GM23248 (cell line): ENCODE measurements around the gene LRCOL1. TPM values are rescaled to one million over a fixed set of nuclear protein-coding genes. Genes with fewer than 3 reads are reported as not detected.

Experiments used
- DNase-seq: peaks from one replicate; pipeline ENCODE4 v3.0.0-alpha.2; 2015
- H2AFZ ChIP-seq: fragments of 200-600 bp; sonication (generic); 2 replicates; pipeline ENCODE4 v1.6.1; 2016; ENCODE audit warnings: antibody characterized with exemption
- H3F3A ChIP-seq: fragments of 200-600 bp; sonication (generic); 2 replicates; pipeline ENCODE4 v1.6.1; 2016; ENCODE audit warnings: mild to moderate bottlenecking, antibody characterized with exemption, mixed run types; ENCODE audit not compliant: insufficient read depth
- H3K27ac ChIP-seq: fragments of 200-600 bp; sonication (generic); 2 replicates; pipeline ENCODE4 v1.5.1; 2016; ENCODE audit warnings: mild to moderate bottlenecking
- H3K27me3 ChIP-seq: fragments of 200-600 bp; sonication (generic); replicated peaks from 2 replicates; pipeline ENCODE4 v1.6.1; 2016; ENCODE audit warnings: mild to moderate bottlenecking; ENCODE audit not compliant: insufficient read depth
- H3K36me3 ChIP-seq: fragments of 200-600 bp; sonication (generic); 2 replicates; pipeline ENCODE4 v1.6.1; 2016; ENCODE audit warnings: low read depth, mild to moderate bottlenecking
- H3K4me1 ChIP-seq: fragments of 200-600 bp; sonication (generic); 2 replicates; pipeline ENCODE4 v1.6.1; 2016; ENCODE audit warnings: mild to moderate bottlenecking; ENCODE audit not compliant: insufficient read depth
- H3K4me2 ChIP-seq: fragments of 200-600 bp; sonication (generic); one replicate; pipeline ENCODE4 v1.6.1; 2016; ENCODE audit warnings: mild to moderate bottlenecking; ENCODE audit not compliant: unreplicated experiment
- H3K4me3 ChIP-seq: fragments of 200-600 bp; sonication (generic); 2 replicates; pipeline ENCODE4 v1.5.1; 2016; ENCODE audit warnings: mild to moderate bottlenecking
- H3K79me2 ChIP-seq: fragments of 200-600 bp; sonication (generic); 2 replicates; pipeline ENCODE4 v1.6.1; 2016; ENCODE audit warnings: mild to moderate bottlenecking; ENCODE audit not compliant: insufficient read depth
- H3K9ac ChIP-seq: fragments of 200-600 bp; sonication (generic); 2 replicates; pipeline ENCODE4 v1.6.1; 2016; ENCODE audit warnings: mild to moderate bottlenecking
- H3K9me2 ChIP-seq: fragments of 200-600 bp; sonication (generic); 2 replicates; pipeline ENCODE4 v1.6.1; 2016; ENCODE audit warnings: mixed run types, mild to moderate bottlenecking, moderate library complexity; ENCODE audit not compliant: insufficient read depth
- H3K9me3 ChIP-seq: fragments of 200-600 bp; sonication (generic); one replicate; pipeline ENCODE4 v1.6.1; 2017; ENCODE audit warnings: low read depth
- H4K20me1 ChIP-seq: fragments of 200-600 bp; sonication (generic); 2 replicates; pipeline ENCODE4 v1.6.0; 2016; ENCODE audit not compliant: insufficient read depth
- EZH2 ChIP-seq: fragments of 200-600 bp; sonication (generic); IDR thresholded peaks from 2 replicates; pipeline ENCODE4 v1.6.1; 2018; ENCODE audit warnings: antibody characterized with exemption, mild to moderate bottlenecking; ENCODE audit not compliant: insufficient read depth, poor library complexity, severe bottlenecking
- EZH2phosphoT487 ChIP-seq: fragments of 200-600 bp; sonication (generic); IDR thresholded peaks from 2 replicates; pipeline ENCODE4 v1.6.1; 2018; ENCODE audit warnings: antibody characterized with exemption, moderate library complexity, mild to moderate bottlenecking, low read depth; ENCODE audit not compliant: insufficient read depth
- WGBS, 2 experiments: methylation state at CpG; one replicate each; pipeline ENCODE4 v1.1.6; 2015 to 2017; ENCODE audit warnings: low lambda C conversion rate in 2 of 2, low coverage in 1 of 2; ENCODE audit errors: missing lambda C conversion rate in 2 of 2; 5-methylcytosine and 5-hydroxymethylcytosine counted together
- in situ Hi-C: fragments of 300-500 bp; cut with MboI; formaldehyde crosslinking; loops from 2 replicates; pipeline ENCODE4 v1.15.0; 2020
- polyA plus RNA-seq: library from polyadenylated mRNA; unstranded; fragments of >200 nt; fragmentation: Nextera tagmentation; extraction: Ambion mirVana; gene quantifications from 2 replicates; pipeline ENCODE4 v1.2.1, GENCODE V29; 2016
- total RNA-seq: library from RNA; depleted of rRNA; stranded (reverse); fragments of >200 nt; shearing (Covaris generic); gene quantifications from 2 replicates; pipeline ENCODE4 v1.2.3, GENCODE V29; 2014

LRCOL1 gene
- total and polyA plus RNA-seq, 2 experiments from 2014 or later = not detected

DNA sequence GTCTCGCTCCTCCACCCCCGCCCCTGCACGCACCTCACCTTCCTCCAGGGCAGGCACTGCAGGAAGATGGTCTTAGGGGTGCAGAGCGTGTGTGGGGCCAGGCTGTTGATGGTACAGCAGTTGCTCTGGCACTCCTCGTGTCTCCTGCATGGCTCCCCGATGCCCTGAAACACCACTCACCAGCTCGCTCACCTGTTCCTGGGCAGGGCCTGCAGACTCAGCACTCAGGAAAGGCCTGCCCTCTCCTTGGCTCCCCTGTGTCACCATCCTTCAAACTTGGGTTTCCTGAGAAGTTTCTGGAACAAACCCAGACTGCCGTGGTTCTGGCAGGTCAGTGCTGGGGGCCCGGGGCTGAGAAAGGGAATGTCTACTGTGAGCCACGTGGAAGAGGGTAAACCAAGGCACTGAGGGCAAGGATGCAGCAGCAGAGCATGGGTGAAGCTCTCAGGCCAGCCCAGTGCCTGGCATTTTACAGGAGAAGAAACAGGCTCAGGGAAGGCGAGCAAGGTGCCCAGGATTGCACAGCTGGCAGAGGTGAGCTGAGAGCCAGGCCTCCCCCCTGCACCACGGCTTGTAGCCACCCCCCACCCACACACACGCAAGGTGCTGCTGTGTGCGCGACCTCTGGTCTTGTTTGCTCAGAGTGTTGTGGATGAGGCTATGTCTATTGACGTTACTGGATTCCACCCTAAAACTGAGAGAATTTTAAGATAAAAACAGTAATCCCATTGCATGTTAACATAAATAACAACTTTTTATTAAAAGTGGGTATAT lies 5.5 kb downstream of the LRCOL1 start:
- Histone ChIP-seq H3K9ac (no peak overlapping the region), H3K4me3 (no peak overlapping the region), H3K27ac (no peak overlapping the region), H3K9me2 (no peaks in the 10 kb centered on the region), H3K79me2 (no peaks in the 10 kb centered on the region), H3K4me1 (no peaks in the 10 kb centered on the region), H3K36me3 (no peaks in the 10 kb centered on the region), H3K9me3 (no peaks in the 10 kb centered on the region), H2AFZ (no peak overlapping the region), H4K20me1 (no peaks in the 10 kb centered on the region), H3K4me2 (no peak overlapping the region), H3F3A (no peaks in the 10 kb centered on the region), H3K27me3 (peaks cover 79% of the 10 kb centered on the region)
- in situ Hi-C loops = loop anchor here (25.0 kb wide), 1 partner anchor 443 kb away; no protein-coding TSS in a partner anchor
- WGBS, 2 experiments = 72 to 75% methylated on average over 16 of the region's 16 CpGs
- no peak for TF ChIP-seq EZH2
- no peak for TF ChIP-seq EZH2phosphoT487
- no peak for DNase-seq

DNA sequence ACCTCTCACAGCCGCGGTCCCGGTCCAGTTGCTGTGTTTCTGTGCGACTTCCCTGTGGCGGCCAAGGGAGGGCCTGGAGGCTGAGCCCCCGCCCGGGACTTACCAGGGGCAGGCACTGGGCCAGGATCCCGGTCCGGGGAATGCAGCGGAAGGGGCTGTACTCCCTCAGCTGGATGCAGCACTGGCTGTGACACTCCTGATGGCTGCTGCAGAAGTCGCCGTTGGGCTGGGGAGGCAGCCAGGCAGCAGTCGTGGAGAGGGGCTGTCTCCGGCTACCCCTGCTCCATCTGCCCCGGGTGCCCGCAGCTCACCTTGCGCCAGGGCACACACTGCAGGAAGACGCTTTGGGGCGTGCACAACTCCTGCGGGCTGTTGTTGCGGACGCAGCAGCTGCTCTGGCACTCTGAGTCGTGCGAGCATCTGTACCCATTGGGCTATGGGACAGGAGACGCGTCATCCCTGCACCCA lies 6.2 kb downstream of the LRCOL1 start:
- Histone ChIP-seq H3F3A (no peaks in the 10 kb centered on the region), H3K9me3 (no peaks in the 10 kb centered on the region), H3K9me2 (no peaks in the 10 kb centered on the region), H3K4me2 (no peak overlapping the region), H3K9ac (no peak overlapping the region), H3K4me1 (no peaks in the 10 kb centered on the region), H3K4me3 (no peak overlapping the region), H2AFZ (no peak overlapping the region), H4K20me1 (no peaks in the 10 kb centered on the region), H3K27ac (no peak overlapping the region), H3K36me3 (no peaks in the 10 kb centered on the region), H3K27me3 (peaks cover 73% of the 10 kb centered on the region), H3K79me2 (no peaks in the 10 kb centered on the region)
- TF ChIP-seq EZH2phosphoT487 = no peak
- TF ChIP-seq EZH2 = peak; percentile 2
- DNase-seq = no peak
- WGBS, 2 experiments = 18 to 26% methylated on average over 25 to 26 of the region's 26 CpGs
- in situ Hi-C loops = loop anchor here (25.0 kb wide), 1 partner anchor 442 kb away; no protein-coding TSS in a partner anchor

DNA sequence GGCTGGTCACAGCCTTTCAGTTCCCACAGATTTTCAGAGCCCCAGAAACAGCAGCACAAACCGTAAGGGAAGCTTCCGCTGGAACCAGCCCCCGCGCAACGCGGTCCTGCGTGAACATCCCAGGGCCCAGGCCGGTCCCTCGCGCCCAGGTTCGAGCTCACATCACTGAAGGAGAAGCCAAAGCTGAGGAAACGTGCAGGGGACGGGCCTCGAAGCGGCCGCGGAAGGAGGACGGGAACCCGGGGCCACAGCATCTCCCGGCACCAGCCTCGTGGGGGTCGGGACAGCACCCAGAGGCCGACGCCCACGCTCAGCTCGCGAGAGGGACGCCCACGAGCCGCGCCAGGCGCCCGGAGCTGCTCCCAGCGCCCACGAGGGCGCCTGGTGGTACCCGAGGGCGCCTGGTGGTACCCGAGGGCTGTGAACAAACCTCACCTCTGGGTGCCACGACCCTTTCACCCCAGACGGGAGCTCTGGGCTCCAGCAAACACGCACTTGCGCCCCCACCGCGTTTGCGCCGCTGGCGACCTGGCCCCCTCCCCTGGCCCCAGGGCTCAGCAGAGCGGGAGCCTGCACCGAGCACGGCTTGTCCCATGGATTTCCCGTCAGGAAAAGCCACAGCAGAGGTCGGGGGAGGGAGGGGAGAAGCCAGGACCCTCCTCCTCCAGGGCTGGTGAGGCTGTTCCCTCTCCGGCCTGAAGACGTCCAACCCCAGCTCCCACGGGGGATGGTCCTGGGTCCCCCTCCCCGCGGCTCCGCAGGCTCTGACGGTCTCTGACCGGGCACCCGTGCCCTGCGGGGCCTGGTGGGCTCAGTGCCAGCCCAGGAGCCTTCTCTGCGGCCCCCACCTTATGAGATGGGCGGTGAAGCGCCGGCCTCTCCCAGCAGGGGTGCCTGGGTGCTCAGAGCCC lies 6.9 kb downstream of the LRCOL1 start:
- H3K9ac ChIP-seq = no peak overlapping the region
- H3F3A ChIP-seq = no peaks in the 10 kb centered on the region
- no peak overlapping the region for H3K4me2 ChIP-seq
- TF ChIP-seq EZH2phosphoT487 (0 out of 2 replicates have a peak, but pooled peaks have one; percentile 37), EZH2 (peak; percentile 59)
- H4K20me1 ChIP-seq = no peaks in the 10 kb centered on the region
- no peaks in the 10 kb centered on the region for H3K9me3 ChIP-seq
- in situ Hi-C loops = loop anchor here (25.0 kb wide), 1 partner anchor 441 kb away; no protein-coding TSS in a partner anchor
- H3K4me1 ChIP-seq = no peaks in the 10 kb centered on the region
- H3K4me3 ChIP-seq = no peak overlapping the region
- H3K36me3 ChIP-seq = no peaks in the 10 kb centered on the region
- no peaks in the 10 kb centered on the region for H3K79me2 ChIP-seq
- DNase-seq = no peak
- H3K9me2 ChIP-seq = no peaks in the 10 kb centered on the region
- H2AFZ ChIP-seq = no peak overlapping the region
- no peak overlapping the region for H3K27ac ChIP-seq
- peaks cover 68% of the 10 kb centered on the region for H3K27me3 ChIP-seq
- 24 to 25% methylated on average over 56 to 62 of the region's 67 CpGs for WGBS, 2 experiments

DNA sequence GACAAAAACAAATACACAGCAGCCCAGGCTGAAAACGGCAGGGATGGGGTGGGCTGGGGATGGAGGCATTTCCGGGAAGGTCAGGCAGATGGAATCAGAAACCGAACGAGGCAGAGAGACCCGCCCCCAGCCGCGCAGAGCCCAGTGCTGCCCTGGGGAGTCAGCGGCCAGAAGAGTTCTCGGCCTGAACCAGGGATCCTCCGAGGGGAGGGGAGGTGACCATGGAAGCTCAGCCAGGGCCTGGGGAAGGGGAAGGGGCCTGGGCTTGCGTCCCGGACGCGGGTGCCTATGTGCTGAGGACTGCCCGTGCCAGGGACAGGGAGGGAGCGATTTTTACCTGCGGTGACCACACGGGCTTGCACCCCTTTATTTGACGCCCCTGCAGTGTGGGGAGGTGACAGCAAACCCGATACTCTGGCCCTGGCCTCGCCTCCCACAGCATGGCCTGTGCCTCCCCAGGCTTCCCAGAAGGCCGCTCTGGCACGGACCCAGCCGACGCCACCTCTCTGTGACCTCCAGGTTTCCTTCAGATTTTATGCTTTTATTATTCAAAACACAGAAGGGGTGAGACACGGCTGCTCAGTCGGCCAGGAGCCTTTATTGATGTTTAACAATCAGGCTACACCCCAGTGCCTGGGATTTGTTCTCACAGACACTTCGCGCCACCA lies 7.7 kb downstream of the LRCOL1 start:
- H2AFZ ChIP-seq = no peak overlapping the region
- H3K9ac ChIP-seq = no peak overlapping the region
- H3K4me1 ChIP-seq = no peaks in the 10 kb centered on the region
- no peak overlapping the region for H3K4me2 ChIP-seq
- in situ Hi-C loops = loop anchor here (25.0 kb wide), 1 partner anchor 440 kb away; no protein-coding TSS in a partner anchor
- H3F3A ChIP-seq = 0 out of 2 replicates have a peak, but pooled peaks cover under 1% of the 10 kb centered on the region
- H3K27ac ChIP-seq = no peak overlapping the region
- peaks cover 60% of the 10 kb centered on the region for H3K27me3 ChIP-seq
- no peak overlapping the region for H3K4me3 ChIP-seq
- no peaks in the 10 kb centered on the region for H4K20me1 ChIP-seq
- DNase-seq = no peak
- H3K9me2 ChIP-seq = no peaks in the 10 kb centered on the region
- WGBS, 2 experiments = 54 to 55% methylated on average over 28 to 29 of the region's 29 CpGs
- TF ChIP-seq EZH2phosphoT487 (0 out of 2 replicates have a peak, but pooled peaks have one; percentile 71), EZH2 (peak; percentile 1)
- H3K9me3 ChIP-seq = no peaks in the 10 kb centered on the region
- H3K36me3 ChIP-seq = no peaks in the 10 kb centered on the region
- H3K79me2 ChIP-seq = no peaks in the 10 kb centered on the region
